ENCODE results near the gene TGFB2. TPM values are rescaled to one million over a fixed set of nuclear protein-coding genes. Genes with fewer than 3 reads are reported as not detected.

TGFB2 gene
- polyA plus RNA-seq, 2 of the 4 experiments (the other 2 are of a cell fraction), result 29.7 to 65.8 TPM

DNA sequence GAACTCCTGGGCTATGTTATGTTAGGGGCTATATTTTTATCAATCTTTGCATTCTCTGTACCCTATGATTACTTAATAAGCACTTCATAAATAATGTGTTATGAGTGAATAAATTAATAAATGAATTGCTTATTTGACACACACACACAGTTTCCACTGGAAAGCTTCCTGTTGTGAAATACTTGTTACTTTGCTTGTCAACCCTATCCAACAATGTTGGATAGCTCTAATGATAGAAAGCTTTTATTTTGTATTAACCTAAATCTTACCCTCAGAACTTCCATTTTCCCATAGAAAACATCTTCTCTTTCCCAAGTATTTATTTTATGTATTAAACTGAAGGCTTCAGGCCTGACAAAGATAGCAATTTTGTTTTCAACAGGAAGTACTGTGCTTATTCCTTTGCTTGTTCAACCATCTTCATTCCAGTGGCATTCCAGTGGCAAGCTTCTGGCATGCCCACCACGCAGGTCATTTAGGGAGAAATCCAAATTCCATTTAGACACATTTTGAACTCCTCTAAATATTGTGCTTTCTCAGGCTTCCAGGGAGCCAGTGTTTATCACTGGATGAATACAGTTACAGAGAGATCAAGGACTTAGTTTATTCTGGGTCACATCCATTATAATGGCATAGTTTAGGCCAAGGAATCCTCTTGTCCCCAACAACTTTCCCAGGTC is 134.4 kb downstream of the TGFB2 start (continued):
- TF ChIP-seq REST (IDR thresholded peaks at IDR 0.05), result no peak
- TF ChIP-seq NR3C1 (IDR thresholded peaks at IDR 0.05), result no peak
- TF ChIP-seq CHD2 (IDR thresholded peaks at IDR 0.05; ENCODE audit: low read length, partially characterized antibody), result no peak
- TF ChIP-seq RARB (CRISPR knock-in tag; IDR thresholded peaks at IDR 0.05), result no peak
- no peak for TF ChIP-seq CBX8 (IDR thresholded peaks at IDR 0.05)
- TF ChIP-seq HOXB13 (CRISPR knock-in tag; IDR thresholded peaks at IDR 0.05; ENCODE audit: low read depth), result peak; percentile 41; the same call in 1 of the 2 replicates
- TF ChIP-seq HOXB5 (CRISPR knock-in tag; IDR thresholded peaks at IDR 0.05), result peak; percentile 82; the same call in 1 of the 2 replicates
- TF ChIP-seq, protein P1, sequence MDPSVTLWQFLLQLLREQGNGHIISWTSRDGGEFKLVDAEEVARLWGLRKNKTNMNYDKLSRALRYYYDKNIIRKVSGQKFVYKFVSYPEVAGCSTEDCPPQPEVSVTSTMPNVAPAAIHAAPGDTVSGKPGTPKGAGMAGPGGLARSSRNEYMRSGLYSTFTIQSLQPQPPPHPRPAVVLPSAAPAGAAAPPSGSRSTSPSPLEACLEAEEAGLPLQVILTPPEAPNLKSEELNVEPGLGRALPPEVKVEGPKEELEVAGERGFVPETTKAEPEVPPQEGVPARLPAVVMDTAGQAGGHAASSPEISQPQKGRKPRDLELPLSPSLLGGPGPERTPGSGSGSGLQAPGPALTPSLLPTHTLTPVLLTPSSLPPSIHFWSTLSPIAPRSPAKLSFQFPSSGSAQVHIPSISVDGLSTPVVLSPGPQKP (IDR thresholded peaks at IDR 0.05; ENCODE audit: low read depth, low read length), result no peak
- no peak for TF ChIP-seq TP53 (CRISPR knock-in tag; IDR thresholded peaks at IDR 0.05)
- no peak for TF ChIP-seq MAFK (IDR thresholded peaks at IDR 0.05; ENCODE audit: partially characterized antibody)
- TF ChIP-seq, protein P2, sequence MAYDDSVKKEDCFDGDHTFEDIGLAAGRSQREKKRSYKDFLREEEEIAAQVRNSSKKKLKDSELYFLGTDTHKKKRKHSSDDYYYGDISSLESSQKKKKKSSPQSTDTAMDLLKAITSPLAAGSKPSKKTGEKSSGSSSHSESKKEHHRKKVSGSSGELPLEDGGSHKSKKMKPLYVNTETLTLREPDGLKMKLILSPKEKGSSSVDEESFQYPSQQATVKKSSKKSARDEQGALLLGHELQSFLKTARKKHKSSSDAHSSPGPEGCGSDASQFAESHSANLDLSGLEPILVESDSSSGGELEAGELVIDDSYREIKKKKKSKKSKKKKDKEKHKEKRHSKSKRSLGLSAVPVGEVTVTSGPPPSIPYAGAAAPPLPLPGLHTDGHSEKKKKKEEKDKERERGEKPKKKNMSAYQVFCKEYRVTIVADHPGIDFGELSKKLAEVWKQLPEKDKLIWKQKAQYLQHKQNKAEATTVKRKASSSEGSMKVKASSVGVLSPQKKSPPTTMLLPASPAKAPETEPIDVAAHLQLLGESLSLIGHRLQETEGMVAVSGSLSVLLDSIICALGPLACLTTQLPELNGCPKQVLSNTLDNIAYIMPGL (CRISPR knock-in tag; IDR thresholded peaks at IDR 0.05; ENCODE audit: borderline replicate concordance), result no peak
- no peak for TF ChIP-seq FOSL2 (IDR thresholded peaks at IDR 0.05)
- TF ChIP-seq FOSL2 (CRISPR knock-in tag; IDR thresholded peaks at IDR 0.05), result no peak
- TF ChIP-seq, protein P3, sequence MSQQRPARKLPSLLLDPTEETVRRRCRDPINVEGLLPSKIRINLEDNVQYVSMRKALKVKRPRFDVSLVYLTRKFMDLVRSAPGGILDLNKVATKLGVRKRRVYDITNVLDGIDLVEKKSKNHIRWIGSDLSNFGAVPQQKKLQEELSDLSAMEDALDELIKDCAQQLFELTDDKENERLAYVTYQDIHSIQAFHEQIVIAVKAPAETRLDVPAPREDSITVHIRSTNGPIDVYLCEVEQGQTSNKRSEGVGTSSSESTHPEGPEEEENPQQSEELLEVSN (IDR thresholded peaks at IDR 0.05; ENCODE audit: borderline replicate concordance, low read depth), result no peak
- no peak for TF ChIP-seq MAX (IDR thresholded peaks at IDR 0.05)
- no peak for TF ChIP-seq POLR2AphosphoS2 (conservative IDR thresholded peaks at IDR 0.05; ENCODE audit: low read length)
- no peak for TF ChIP-seq MYC (IDR thresholded peaks at IDR 0.05; ENCODE audit: borderline replicate concordance, low read length)
- TF ChIP-seq PHF8 (IDR thresholded peaks at IDR 0.05; ENCODE audit: borderline replicate concordance, low read depth), result no peak
- TF ChIP-seq, protein P4, sequence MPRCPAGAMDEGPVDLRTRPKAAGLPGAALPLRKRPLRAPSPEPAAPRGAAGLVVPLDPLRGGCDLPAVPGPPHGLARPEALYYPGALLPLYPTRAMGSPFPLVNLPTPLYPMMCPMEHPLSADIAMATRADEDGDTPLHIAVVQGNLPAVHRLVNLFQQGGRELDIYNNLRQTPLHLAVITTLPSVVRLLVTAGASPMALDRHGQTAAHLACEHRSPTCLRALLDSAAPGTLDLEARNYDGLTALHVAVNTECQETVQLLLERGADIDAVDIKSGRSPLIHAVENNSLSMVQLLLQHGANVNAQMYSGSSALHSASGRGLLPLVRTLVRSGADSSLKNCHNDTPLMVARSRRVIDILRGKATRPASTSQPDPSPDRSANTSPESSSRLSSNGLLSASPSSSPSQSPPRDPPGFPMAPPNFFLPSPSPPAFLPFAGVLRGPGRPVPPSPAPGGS (IDR thresholded peaks at IDR 0.05), result no peak
- TF ChIP-seq RNF2 (IDR thresholded peaks at IDR 0.05; ENCODE audit: borderline replicate concordance, low read depth), result no peak
- no peak for TF ChIP-seq CHD4 (IDR thresholded peaks at IDR 0.05; ENCODE audit: borderline replicate concordance)
